Transverse colon (tissue), 4 donors: ENCODE data around the gene TFIP11.

Experiments used
- CTCF ChIP-seq, 5 experiments: fragments of 200-600 bp in 3 of 5; fragments of 450-650 bp in 2 of 5; sonication (generic) in 3 of 5; IDR thresholded peaks; 1 replicate in 2 of 5; 2 replicates in 3 of 5; pipeline ENCODE4 v1.5.1; 2016 to 2017; ENCODE audit warnings: antibody characterized with exemption in 5 of 5, inconsistent platforms in 3 of 5, mild to moderate bottlenecking in 2 of 5, moderate library complexity in 1 of 5
- EP300 ChIP-seq: sonication (generic); formaldehyde crosslinking; IDR thresholded peaks from one replicate; pipeline ENCODE4 v1.6.1; 2017; ENCODE audit warnings: antibody characterized with exemption, low read depth
- POLR2A ChIP-seq: fragments of 450-650 bp; IDR thresholded peaks from one replicate; pipeline ENCODE4 v1.6.1; 2016; ENCODE audit warnings: antibody characterized with exemption, mild to moderate bottlenecking, moderate library complexity
- POLR2AphosphoS5 ChIP-seq, 3 donors: sonication (generic); formaldehyde crosslinking; IDR thresholded peaks; one replicate each; pipeline ENCODE4 v1.6.1; 2016; ENCODE audit warnings: antibody characterized with exemption in 3 of 3

- no peak for TF ChIP-seq POLR2AphosphoS5 (IDR thresholded peaks at IDR 0.05)
- no peak for TF ChIP-seq CTCF (IDR thresholded peaks at IDR 0.05)
- no peak for TF ChIP-seq EP300
- TF ChIP-seq POLR2A = no peak
Measured at GRCh38 chr22:26463688-26464087, 48.6 kb downstream of the TFIP11 start.
